Pancreas (tissue), 10 donors: ENCODE results near the gene ZMIZ1. TPM values are rescaled to one million over a fixed set of nuclear protein-coding genes. Genes with fewer than 3 reads are reported as not detected.

ENCODE experiments used
- ATAC-seq, 4 donors: fragments of 200-7000 bp; cut with Tn5 transposase; one replicate each; pipeline versions ENCODE4 v1.8.0 to v1.9.1; 2020; ENCODE audit warnings: mild to moderate bottlenecking in 4 of 4, moderate library complexity in 4 of 4
- DNase-seq, 6 donors: peaks; one replicate each; pipeline ENCODE4 v3.0.0-alpha.2; 2020
- FAIRE-seq: peaks from 2 replicates; lab custom pipeline; 2012; peaks lifted over from hg19 to GRCh38; lab: Jason Lieb, UNC
- H3K27ac ChIP-seq, 4 donors: fragments of 200-600 bp; sonication (generic); 1 replicate in 3 of 4; 2 replicates in 1 of 4; pipeline versions ENCODE4 v1.5.0 to v1.8.0; 2020
- H3K27me3 ChIP-seq, 4 donors: fragments of 200-600 bp; one replicate each; pipeline ENCODE4 v1.8.0; 2021
- H3K36me3 ChIP-seq, 3 donors: fragments of 200-600 bp; sonication (generic) in 1 of 3; one replicate each; pipeline versions ENCODE4 v1.5.0 to v1.8.0; 2020 to 2021
- H3K4me1 ChIP-seq, 3 donors: fragments of 200-600 bp; one replicate each; pipeline ENCODE4 v1.8.0; 2021
- H3K4me3 ChIP-seq, 4 donors: fragments of 200-600 bp; sonication (generic) in 2 of 4; one replicate each; pipeline versions ENCODE4 v1.5.0 to v1.8.0; 2020 to 2021
- H3K9me3 ChIP-seq, 4 donors: fragments of 200-600 bp; one replicate each; pipeline ENCODE4 v1.8.0; 2021
- WGBS, 2 donors: extraction: QIAGEN DNeasy Blood & Tissue Kit; methylation state at CpG; one replicate each; pipeline ENCODE4 v1.1.7; 2013; 5-methylcytosine and 5-hydroxymethylcytosine counted together
- intact Hi-C, 3 donors: fragments of 100-400 bp; cut with DNase I; formaldehyde crosslinking; loops; one replicate each; pipeline versions ENCODE4 v1.11.1 to v1.14.2; 2022
- polyA plus RNA-seq, 2 donors: library from polyadenylated mRNA; stranded (reverse); fragments of 200-250 nt; gene quantifications; one replicate each; pipeline ENCODE4 v1.2.3, GENCODE V29; 2013
- total RNA-seq, 6 donors: library from RNA; stranded (reverse); fragmentation: NEBNext Ultra II Directional in 4 of 6; extraction: Animal tissue kit (Norgen Biotek cat#: 25700) in 4 of 6; gene quantifications; one replicate each; pipeline versions ENCODE4 v1.2.1 to v1.2.4, GENCODE V29; 2021 to 2023
- TF ChIP-seq, protein P1 (sequence below), 4 donors: fragments of 200-600 bp; sonication (generic) in 3 of 4; IDR thresholded peaks; one replicate each; pipeline versions ENCODE4 v1.5.0 to v1.8.0; 2021; ENCODE audit warnings: antibody characterized with exemption in 4 of 4
- donor health status: healthy with polysubstance abuse.
- donor health status: DM: no; HTN: no; CAD: no; lungs with moderate emphysema.
- donor health status: DM: no; HTN: no; CAD: no.
- donor health status: control.
- donor health status: control.
- donor health status: Bipolar disorder and iron deficiency.
- donor health status: DM: yes; HTN: yes; CAD: no.
- donor health status: DM: no; HTN: no; CAD: no.
- donor health status: DM: no; HTN: no; CAD: no.
- donor health status: DM: yes; HTN: yes; CAD: no.

Gene ZMIZ1
- total and polyA plus RNA-seq, 8 donors = 14.5 to 45.0 (median 21.9) TPM

DNA sequence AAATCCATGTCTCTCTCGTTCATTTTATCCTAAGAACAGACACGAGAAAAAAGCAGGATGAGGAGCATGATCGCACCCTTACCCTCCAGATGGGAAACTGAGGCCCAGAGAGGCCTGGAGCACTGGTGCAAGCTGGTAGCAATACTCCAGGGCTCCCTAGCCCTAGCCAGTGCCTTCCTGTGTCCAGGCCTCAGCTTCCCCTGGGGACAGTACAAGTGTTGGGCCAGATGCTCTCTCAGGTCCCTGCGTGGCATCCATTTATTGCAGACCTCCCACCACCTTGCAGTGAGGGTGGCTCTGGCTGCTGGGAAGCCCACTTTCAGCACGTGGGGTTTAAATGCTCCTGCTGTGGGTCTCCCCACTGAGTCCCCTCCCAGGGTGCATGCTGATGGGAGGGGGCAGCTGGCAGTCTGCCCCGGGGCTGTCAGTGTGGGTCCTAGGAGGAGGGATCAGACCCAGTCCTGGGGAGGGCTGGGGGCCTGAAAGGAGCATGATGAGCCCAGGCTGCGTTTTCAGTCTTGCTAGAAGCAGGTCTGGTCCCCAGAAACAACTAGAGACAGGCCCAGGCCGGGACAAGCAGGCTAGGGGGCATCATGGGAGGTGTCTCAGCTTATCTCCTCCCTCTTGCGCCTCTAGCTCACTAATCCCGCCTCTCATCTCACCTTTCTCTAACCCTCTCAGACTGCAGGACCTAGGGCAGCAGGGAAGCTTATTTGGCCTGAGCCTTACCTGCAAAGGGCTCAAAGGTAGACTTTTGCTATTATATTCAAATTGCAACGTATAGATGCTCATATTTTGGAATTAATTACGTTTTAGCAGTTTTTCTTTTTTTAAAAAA, 277.8 kb downstream of the ZMIZ1 start:
- Histone ChIP-seq H3K36me3 (peaks cover 6 to 19% (median 14%) of the 10 kb centered on the region in 3 donors), H3K9me3 (no peaks in the 10 kb centered on the region), H3K27ac (peak overlapping the region in 2 of 4 donors; percentile 95 to 97), H3K4me3 (peak overlapping the region in 2 of 4 donors; percentile 88 to 93), H3K27me3 (no peaks in the 10 kb centered on the region), H3K4me1 (peaks cover 33 to 45% (median 43%) of the 10 kb centered on the region in 3 donors)
- FAIRE-seq (no peak), ATAC-seq (no peak), DNase-seq (peak in 2 of 6 donors; percentile 64 to 75)
- intact Hi-C loops = no loop called here
- 49 to 53% methylated on average over 12 of the region's 12 CpGs for WGBS, 2 donors
- TF ChIP-seq, protein P1, sequence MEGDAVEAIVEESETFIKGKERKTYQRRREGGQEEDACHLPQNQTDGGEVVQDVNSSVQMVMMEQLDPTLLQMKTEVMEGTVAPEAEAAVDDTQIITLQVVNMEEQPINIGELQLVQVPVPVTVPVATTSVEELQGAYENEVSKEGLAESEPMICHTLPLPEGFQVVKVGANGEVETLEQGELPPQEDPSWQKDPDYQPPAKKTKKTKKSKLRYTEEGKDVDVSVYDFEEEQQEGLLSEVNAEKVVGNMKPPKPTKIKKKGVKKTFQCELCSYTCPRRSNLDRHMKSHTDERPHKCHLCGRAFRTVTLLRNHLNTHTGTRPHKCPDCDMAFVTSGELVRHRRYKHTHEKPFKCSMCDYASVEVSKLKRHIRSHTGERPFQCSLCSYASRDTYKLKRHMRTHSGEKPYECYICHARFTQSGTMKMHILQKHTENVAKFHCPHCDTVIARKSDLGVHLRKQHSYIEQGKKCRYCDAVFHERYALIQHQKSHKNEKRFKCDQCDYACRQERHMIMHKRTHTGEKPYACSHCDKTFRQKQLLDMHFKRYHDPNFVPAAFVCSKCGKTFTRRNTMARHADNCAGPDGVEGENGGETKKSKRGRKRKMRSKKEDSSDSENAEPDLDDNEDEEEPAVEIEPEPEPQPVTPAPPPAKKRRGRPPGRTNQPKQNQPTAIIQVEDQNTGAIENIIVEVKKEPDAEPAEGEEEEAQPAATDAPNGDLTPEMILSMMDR (IDR thresholded peaks at IDR 0.05) = no peak

DNA sequence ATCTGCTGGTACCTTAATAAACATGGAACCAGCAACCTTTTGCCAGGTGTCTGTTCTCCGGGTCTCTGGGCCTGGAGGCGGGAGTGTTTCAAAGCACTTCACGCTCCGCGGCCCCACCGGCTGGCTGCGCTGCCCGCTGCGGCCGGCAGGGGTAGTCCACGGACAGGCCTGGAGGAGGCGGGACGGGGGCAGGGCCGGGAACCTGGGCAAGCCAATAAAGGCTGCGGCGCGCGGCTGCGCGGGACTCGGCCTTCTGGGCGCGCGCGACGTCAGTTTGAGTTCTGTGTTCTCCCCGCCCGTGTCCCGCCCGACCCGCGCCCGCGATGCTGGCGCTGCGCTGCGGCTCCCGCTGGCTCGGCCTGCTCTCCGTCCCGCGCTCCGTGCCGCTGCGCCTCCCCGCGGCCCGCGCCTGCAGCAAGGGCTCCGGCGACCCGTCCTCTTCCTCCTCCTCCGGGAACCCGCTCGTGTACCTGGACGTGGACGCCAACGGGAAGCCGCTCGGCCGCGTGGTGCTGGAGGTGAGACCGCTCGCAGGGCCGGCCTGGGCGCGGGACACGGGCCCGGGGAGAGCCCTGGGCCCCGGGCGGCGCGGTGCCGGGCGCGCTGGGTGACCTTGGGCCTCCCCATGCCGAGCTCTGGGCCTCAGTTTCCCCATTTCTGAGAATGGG, 278.6 kb downstream of the ZMIZ1 start, which contains the start of gene PPIF:
Gene PPIF (plus strand): TSS at position 244 of the 668 bp plus-strand sequence. CDS start 80 bp downstream, at position 324.
- FAIRE-seq = no peak

DNA sequence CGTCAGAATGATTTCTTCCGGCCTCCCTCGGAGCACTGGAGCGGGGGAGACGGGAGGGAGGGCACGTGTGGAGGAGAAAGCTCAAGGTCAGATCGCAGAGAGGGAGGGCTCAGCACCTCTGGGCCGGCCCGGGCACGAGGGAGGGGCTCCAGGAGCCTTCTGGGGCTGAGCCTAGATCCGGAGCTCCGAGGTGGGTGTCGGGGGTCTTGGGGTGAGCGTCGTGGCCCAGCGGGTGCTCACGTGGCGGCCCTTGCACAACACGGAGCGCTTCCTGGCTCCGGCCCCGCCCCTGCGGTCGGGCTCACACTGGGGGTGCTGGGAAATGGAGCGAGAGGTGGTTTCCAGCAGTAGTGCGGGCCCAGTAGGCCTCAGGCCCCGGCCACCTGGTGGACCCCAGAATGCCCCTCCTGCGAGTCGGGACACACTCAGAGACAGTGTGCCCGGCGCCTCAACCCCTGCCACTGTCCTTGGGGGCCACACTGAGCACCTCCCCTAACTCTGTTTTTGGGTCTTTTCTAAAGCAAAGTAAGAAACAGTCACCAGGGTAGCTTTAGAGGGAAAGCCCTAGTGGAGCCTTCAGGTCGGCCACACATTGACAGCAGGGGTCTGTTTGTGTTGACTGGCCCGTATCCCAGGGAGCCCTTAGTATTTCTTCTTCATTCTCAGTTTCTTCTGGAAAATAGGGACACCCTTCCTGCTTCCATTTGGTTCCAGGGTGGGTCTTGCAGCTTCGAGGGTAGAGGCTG, 279.3 kb downstream of the ZMIZ1 start:
- peak overlapping the region; percentile 88 to 97 (median 94) for H3K27ac ChIP-seq
- no peaks in the 10 kb centered on the region for H3K27me3 ChIP-seq
- peak overlapping the region; percentile 78 to 93 (median 86) for H3K4me3 ChIP-seq
- ATAC-seq = peak; percentile 44 to 70 (median 60)
- no peaks in the 10 kb centered on the region for H3K9me3 ChIP-seq
- TF ChIP-seq, protein P1 (IDR thresholded peaks at IDR 0.05) = no peak
- DNase-seq = peak; percentile 69 to 89 (median 78)
- WGBS, 2 donors = 3% methylated on average over 28 to 34 of the region's 34 CpGs
- H3K4me1 ChIP-seq = peaks cover 20 to 37% (median 30%) of the 10 kb centered on the region in 3 donors
- FAIRE-seq = no peak
- peaks cover 10 to 33% (median 21%) of the 10 kb centered on the region in 3 donors for H3K36me3 ChIP-seq
- intact Hi-C loops = no loop called here

More for the DNA sequence above, 278.6 kb downstream of the ZMIZ1 start, which contains the start of gene PPIF:
- intact Hi-C loops = no loop called here
- peak; percentile 76 to 84 (median 80) for ATAC-seq
- Histone ChIP-seq H3K9me3 (no peaks in the 10 kb centered on the region), H3K27ac (peak within 1 kb of the TSS; percentile 88 to 97 (median 94)), H3K4me1 (peaks cover 27 to 44% (median 36%) of the 10 kb centered on the region in 3 donors), H3K27me3 (no peaks in the 10 kb centered on the region), H3K36me3 (peaks cover 6 to 26% (median 21%) of the 10 kb centered on the region in 3 donors), H3K4me3 (peak within 1 kb of the TSS; percentile 78 to 93 (median 86))
- WGBS, 2 donors = 0 to 1% methylated on average over 39 to 77 of the region's 77 CpGs
- TF ChIP-seq, protein P1 (IDR thresholded peaks at IDR 0.05) = peak; percentile 97
- DNase-seq = peak; percentile 92 to 99 (median 94)

DNA sequence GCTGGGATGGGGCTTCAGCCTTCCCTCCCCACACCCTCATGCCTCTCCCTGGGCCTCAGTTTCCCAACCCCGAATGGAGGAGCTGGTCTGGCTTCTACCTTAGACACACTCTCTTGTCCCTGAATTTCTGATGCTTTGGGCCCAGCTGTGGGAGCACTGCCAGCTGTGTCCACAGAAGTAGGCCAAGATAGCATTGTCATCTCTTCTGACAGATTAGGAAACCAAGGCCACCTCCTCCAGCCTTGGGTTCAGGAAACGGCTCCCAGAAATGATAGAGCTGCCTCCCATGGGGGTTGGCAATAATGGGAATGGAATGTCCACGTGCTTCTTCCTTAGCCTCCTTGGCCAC, 279.8 kb downstream of the ZMIZ1 start:
- ATAC-seq (peak; percentile 9 to 19 (median 14)), DNase-seq (peak in 5 of 6 donors; percentile 69 to 82 (median 78)), FAIRE-seq (no peak)
- Histone ChIP-seq H3K27ac (peak overlapping the region; percentile 88 to 97 (median 94)), H3K9me3 (no peaks in the 10 kb centered on the region), H3K27me3 (no peaks in the 10 kb centered on the region), H3K4me1 (peaks cover 16 to 32% (median 30%) of the 10 kb centered on the region in 3 donors), H3K4me3 (peak overlapping the region in 3 of 4 donors; percentile 78 to 93 (median 88)), H3K36me3 (peaks cover 12 to 39% (median 23%) of the 10 kb centered on the region in 3 donors)
- WGBS, 2 donors = 14 to 15% methylated on average over 3 of the region's 3 CpGs
- TF ChIP-seq, protein P1 (IDR thresholded peaks at IDR 0.05) = no peak
- intact Hi-C loops = no loop called here
